Transverse colon (tissue), 4 donors: ENCODE results near the gene LHX2. TPM values are rescaled to one million over a fixed set of nuclear protein-coding genes. Genes with fewer than 3 reads are reported as not detected.

Experiments used
- DNase-seq: peaks from one replicate; pipeline ENCODE4 v3.0.0-alpha.2; 2019
- H3K27ac ChIP-seq, 4 donors: fragments of 200-600 bp; sonication (generic); 2 replicates each; pipeline ENCODE4 v1.5.1; 2016 to 2018; ENCODE audit warnings: inconsistent platforms in 4 of 4
- H3K27me3 ChIP-seq: fragments of 200-600 bp; sonication (generic); 2 replicates; pipeline ENCODE4 v1.5.1; 2017; ENCODE audit warnings: inconsistent platforms
- H3K36me3 ChIP-seq, 4 donors: fragments of 200-600 bp; sonication (generic); 2 replicates each; pipeline ENCODE4 v1.5.1; 2017 to 2019; ENCODE audit warnings: inconsistent platforms in 4 of 4
- H3K4me1 ChIP-seq, 4 donors: fragments of 200-600 bp; sonication (generic); 2 replicates each; pipeline ENCODE4 v1.5.1; 2017 to 2020; ENCODE audit warnings: inconsistent platforms in 4 of 4
- H3K4me3 ChIP-seq, 4 donors: fragments of 200-600 bp; sonication (generic); 1 replicate in 1 of 4; 2 replicates in 3 of 4; pipeline versions ENCODE4 v1.5.1 to v1.6.1; 2017 to 2019; ENCODE audit warnings: inconsistent platforms in 4 of 4
- H3K9me3 ChIP-seq, 2 donors: fragments of 200-600 bp; sonication (generic); 2 replicates each; pipeline ENCODE4 v1.5.1; 2017 to 2019; ENCODE audit warnings: inconsistent platforms in 2 of 2
- EP300 ChIP-seq: sonication (generic); formaldehyde crosslinking; IDR thresholded peaks from one replicate; pipeline ENCODE4 v1.6.1; 2017; ENCODE audit warnings: antibody characterized with exemption, low read depth
- POLR2A ChIP-seq: fragments of 450-650 bp; IDR thresholded peaks from one replicate; pipeline ENCODE4 v1.6.1; 2016; ENCODE audit warnings: antibody characterized with exemption, mild to moderate bottlenecking, moderate library complexity
- POLR2AphosphoS5 ChIP-seq, 3 donors: sonication (generic); formaldehyde crosslinking; IDR thresholded peaks; one replicate each; pipeline ENCODE4 v1.6.1; 2016; ENCODE audit warnings: antibody characterized with exemption in 3 of 3
- WGBS, 2 donors: methylation state at CpG; one replicate each; pipeline ENCODE4 v1.1.5; 2018; ENCODE audit warnings: low coverage in 1 of 2; 5-methylcytosine and 5-hydroxymethylcytosine counted together
- in situ Hi-C, 4 donors: fragments of 200-750 bp; cut with MboI; loops; one replicate each; pipeline versions ENCODE4 v1.15.0 to v1.15.1; 2017; ENCODE audit warnings: low sequenced_read_pairs in 3 of 4, low pct_ligation_motif_present in 1 of 4, low pct_unique_long_range_greater_than_20kb in 1 of 4
- intact Hi-C: fragments of 100-400 bp; cut with DNase I; formaldehyde crosslinking; loops from one replicate; pipeline ENCODE4 v1.15.1; 2023; ENCODE audit warnings: low total_unique reads
- total RNA-seq, 4 donors: library from RNA; depleted of rRNA; stranded (reverse); fragments of >200 nt; gene quantifications; one replicate each; pipeline ENCODE4 v1.1.0, GENCODE V29; 2016
- TF ChIP-seq, protein P1 (sequence below), 5 experiments: fragments of 200-600 bp in 3 of 5; fragments of 450-650 bp in 2 of 5; sonication (generic) in 3 of 5; IDR thresholded peaks; 1 replicate in 2 of 5; 2 replicates in 3 of 5; pipeline ENCODE4 v1.5.1; 2016 to 2017; ENCODE audit warnings: antibody characterized with exemption in 5 of 5, inconsistent platforms in 3 of 5, mild to moderate bottlenecking in 2 of 5, moderate library complexity in 1 of 5

LHX2 gene
- total RNA-seq, 4 donors from 2014 or later: not detected

DNA sequence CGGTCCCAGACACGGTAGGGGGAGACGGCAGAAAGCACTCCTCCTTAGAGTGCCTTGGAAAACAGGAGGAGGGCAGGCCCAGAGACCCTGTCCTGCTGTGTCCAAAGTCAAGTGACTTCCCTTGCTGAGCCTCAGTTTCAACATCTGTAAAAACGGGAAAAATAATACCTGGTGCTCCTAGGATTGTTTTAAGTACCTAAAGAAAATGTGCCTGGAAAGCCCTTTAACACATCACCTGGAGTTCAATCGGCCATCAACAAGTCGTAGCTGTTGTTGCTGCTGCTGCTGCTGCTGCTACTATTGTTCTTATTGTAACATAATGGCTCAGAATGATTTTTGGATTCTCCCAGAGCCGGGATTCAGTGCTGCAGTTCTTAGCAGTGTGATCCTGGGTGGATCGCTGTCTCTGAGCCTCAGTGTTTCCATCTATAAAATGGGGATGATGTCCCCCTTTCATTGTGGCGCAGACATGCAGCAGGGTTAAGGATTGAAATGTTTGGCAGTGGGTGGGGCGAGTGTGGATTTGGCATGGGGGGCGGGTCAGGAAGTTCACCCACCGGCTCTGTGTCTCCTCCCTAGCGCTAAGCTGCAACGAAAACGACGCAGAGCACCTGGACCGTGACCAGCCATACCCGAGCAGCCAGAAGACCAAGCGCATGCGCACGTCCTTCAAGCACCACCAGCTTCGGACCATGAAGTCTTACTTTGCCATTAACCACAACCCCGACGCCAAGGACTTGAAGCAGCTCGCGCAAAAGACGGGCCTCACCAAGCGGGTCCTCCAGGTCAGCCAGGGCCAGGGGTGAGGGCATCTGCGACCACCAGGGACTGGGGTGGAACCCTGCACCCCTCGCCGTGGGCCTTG, 9.2 kb downstream of the LHX2 start:
- H3K9me3 ChIP-seq: no peaks in the 10 kb centered on the region
- no peak overlapping the region for H3K27ac ChIP-seq
- WGBS, 2 donors: 20 to 27% methylated on average over 7 to 27 of the region's 31 CpGs
- no peaks in the 10 kb centered on the region for H3K36me3 ChIP-seq
- intact Hi-C loops (no loop called here), in situ Hi-C loops (no loop called here)
- peaks cover 18 to 29% (median 28%) of the 10 kb centered on the region in 4 donors for H3K4me1 ChIP-seq
- peaks cover 100% of the 10 kb centered on the region for H3K27me3 ChIP-seq
- H3K4me3 ChIP-seq: no peak overlapping the region
- DNase-seq: no peak
- TF ChIP-seq POLR2AphosphoS5 (IDR thresholded peaks at IDR 0.05): no peak
- no peak for TF ChIP-seq EP300
- TF ChIP-seq, protein P1, sequence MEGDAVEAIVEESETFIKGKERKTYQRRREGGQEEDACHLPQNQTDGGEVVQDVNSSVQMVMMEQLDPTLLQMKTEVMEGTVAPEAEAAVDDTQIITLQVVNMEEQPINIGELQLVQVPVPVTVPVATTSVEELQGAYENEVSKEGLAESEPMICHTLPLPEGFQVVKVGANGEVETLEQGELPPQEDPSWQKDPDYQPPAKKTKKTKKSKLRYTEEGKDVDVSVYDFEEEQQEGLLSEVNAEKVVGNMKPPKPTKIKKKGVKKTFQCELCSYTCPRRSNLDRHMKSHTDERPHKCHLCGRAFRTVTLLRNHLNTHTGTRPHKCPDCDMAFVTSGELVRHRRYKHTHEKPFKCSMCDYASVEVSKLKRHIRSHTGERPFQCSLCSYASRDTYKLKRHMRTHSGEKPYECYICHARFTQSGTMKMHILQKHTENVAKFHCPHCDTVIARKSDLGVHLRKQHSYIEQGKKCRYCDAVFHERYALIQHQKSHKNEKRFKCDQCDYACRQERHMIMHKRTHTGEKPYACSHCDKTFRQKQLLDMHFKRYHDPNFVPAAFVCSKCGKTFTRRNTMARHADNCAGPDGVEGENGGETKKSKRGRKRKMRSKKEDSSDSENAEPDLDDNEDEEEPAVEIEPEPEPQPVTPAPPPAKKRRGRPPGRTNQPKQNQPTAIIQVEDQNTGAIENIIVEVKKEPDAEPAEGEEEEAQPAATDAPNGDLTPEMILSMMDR (IDR thresholded peaks at IDR 0.05): no peak
- TF ChIP-seq POLR2A: no peak

GRCh38 chr9:124021385-124021769, 9.8 kb downstream of the LHX2 start:
- no peak overlapping the region for H3K27ac ChIP-seq
- no peaks in the 10 kb centered on the region for H3K36me3 ChIP-seq
- 23 to 35% methylated on average over 4 to 5 of the region's 5 CpGs for WGBS, 2 donors
- H3K27me3 ChIP-seq: peaks cover 100% of the 10 kb centered on the region
- TF ChIP-seq, protein P1 (IDR thresholded peaks at IDR 0.05): no peak
- TF ChIP-seq EP300: no peak
- no peak for TF ChIP-seq POLR2A
- no peak for TF ChIP-seq POLR2AphosphoS5 (IDR thresholded peaks at IDR 0.05)
- no peak overlapping the region for H3K4me3 ChIP-seq
- intact Hi-C loops (no loop called here), in situ Hi-C loops (no loop called here)
- H3K4me1 ChIP-seq: peaks cover 18 to 24% (median 22%) of the 10 kb centered on the region in 4 donors
- DNase-seq: no peak
- H3K9me3 ChIP-seq: no peaks in the 10 kb centered on the region

- DNase-seq: no peak
- H3K27me3 ChIP-seq: peaks cover 96% of the 10 kb centered on the region
These were observed 10.9 kb downstream of the LHX2 start for GRCh38 chr9:124022201-124023121.

More at GRCh38 chr9:124022201-124023121, 10.9 kb downstream of the LHX2 start:
- in situ Hi-C loops (no loop called here), intact Hi-C loops (no loop called here)
- Histone ChIP-seq H3K27ac (no peak overlapping the region), H3K36me3 (no peaks in the 10 kb centered on the region), H3K4me3 (no peak overlapping the region), H3K4me1 (peaks cover 9 to 13% (median 11%) of the 10 kb centered on the region in 4 donors), H3K9me3 (no peaks in the 10 kb centered on the region)
- WGBS, 2 donors: 5 to 17% methylated on average over 4 to 38 of the region's 38 CpGs
- no peak for TF ChIP-seq POLR2A
- no peak for TF ChIP-seq EP300
- TF ChIP-seq POLR2AphosphoS5 (IDR thresholded peaks at IDR 0.05): no peak
- TF ChIP-seq, protein P1 (IDR thresholded peaks at IDR 0.05): no peak
